Naive thymus-derived CD4-positive, alpha-beta T cell (primary cell): ENCODE measurements around the gene APBA2. TPM values are rescaled to one million over a fixed set of nuclear protein-coding genes. Genes with fewer than 3 reads are reported as not detected.
A peak's percentile ranks its signal among the peaks of the same experiment; 100 is the strongest.

Source experiments
- ATAC-seq: fragments of 150-1000 bp; cut with Tn5 transposase; 2 replicates; pipeline ENCODE4 v1.10.0; 2021; ENCODE audit warnings: mild to moderate bottlenecking, moderate library complexity
- CTCF ChIA-PET: fragments of 350-600 bp; sonication (Branson Sonifier 250); formaldehyde crosslinking; loops from one replicate; lab custom pipeline; 2021; ENCODE audit warnings: antibody characterized with exemption; lab: Charles Lee
- POLR2A ChIA-PET: fragments of 350-600 bp; sonication (Branson Sonifier 250); formaldehyde crosslinking; loops from one replicate; lab custom pipeline; 2021; ENCODE audit warnings: antibody characterized with exemption, inconsistent platforms; lab: Charles Lee
- DNase-seq, 9 donors: peaks; one replicate each; pipeline versions ENCODE4 v3.0.0 to v3.0.0-alpha.2; 2020 to 2022; ENCODE audit warnings: mixed read lengths in 1 of 9
- H3K27ac ChIP-seq: one replicate; pipeline ENCODE4 v1.7.0; 2013; ENCODE audit warnings: mild to moderate bottlenecking, low read depth, low read length, moderate library complexity
- H3K27me3 ChIP-seq, 2 donors: one replicate each; pipeline ENCODE4 v1.7.0; 2013; ENCODE audit warnings: low read length in 2 of 2, mild to moderate bottlenecking in 2 of 2, moderate library complexity in 2 of 2; ENCODE audit not compliant: control insufficient read depth in 2 of 2, insufficient read depth in 2 of 2
- H3K36me3 ChIP-seq, 3 experiments: 1 replicate in 2 of 3; 2 replicates in 1 of 3; pipeline ENCODE4 v1.7.0; 2013; ENCODE audit warnings: low read length in 3 of 3, mild to moderate bottlenecking in 3 of 3, moderate library complexity in 1 of 3; ENCODE audit not compliant: insufficient read depth in 3 of 3, control insufficient read depth in 2 of 3
- H3K4me1 ChIP-seq, 2 donors: one replicate each; pipeline ENCODE4 v1.7.0; 2013; ENCODE audit warnings: low read length in 2 of 2, mild to moderate bottlenecking in 2 of 2, moderate library complexity in 1 of 2; ENCODE audit not compliant: control insufficient read depth in 2 of 2, insufficient read depth in 2 of 2
- H3K4me3 ChIP-seq: 2 replicates; pipeline ENCODE4 v1.7.0; 2013; ENCODE audit warnings: mild to moderate bottlenecking, low read length
- H3K9me3 ChIP-seq, 3 experiments: 1 replicate in 2 of 3; 2 replicates in 1 of 3; pipeline ENCODE4 v1.7.0; 2013; ENCODE audit warnings: low read length in 3 of 3; ENCODE audit not compliant: control insufficient read depth in 2 of 3
- H3K27ac Mint-ChIP-seq, 9 donors: one replicate each; pipeline ENCODE4 v1.8.0; 2020 to 2022; ENCODE audit warnings: mixed read lengths in 9 of 9, mild to moderate bottlenecking in 8 of 9, moderate library complexity in 5 of 9, inconsistent platforms in 2 of 9
- H3K27me3 Mint-ChIP-seq, 5 donors: one replicate each; pipeline ENCODE4 v1.8.0; 2021 to 2022; ENCODE audit warnings: mixed read lengths in 5 of 5, mild to moderate bottlenecking in 1 of 5
- H3K36me3 Mint-ChIP-seq, 5 donors: one replicate each; pipeline ENCODE4 v1.8.0; 2020 to 2022; ENCODE audit warnings: mixed read lengths in 5 of 5, mild to moderate bottlenecking in 3 of 5, inconsistent platforms in 1 of 5
- H3K4me1 Mint-ChIP-seq, 7 donors: one replicate each; pipeline ENCODE4 v1.8.0; 2020 to 2022; ENCODE audit warnings: mixed read lengths in 7 of 7, mild to moderate bottlenecking in 3 of 7, inconsistent platforms in 1 of 7
- H3K4me3 Mint-ChIP-seq, 10 donors: one replicate each; pipeline ENCODE4 v1.8.0; 2020 to 2022; ENCODE audit warnings: mild to moderate bottlenecking in 10 of 10, mixed read lengths in 10 of 10, moderate library complexity in 6 of 10, inconsistent platforms in 2 of 10
- H3K9me3 Mint-ChIP-seq, 11 donors: one replicate each; pipeline ENCODE4 v1.8.0; 2020 to 2022; ENCODE audit warnings: mixed read lengths in 11 of 11, mild to moderate bottlenecking in 4 of 11, inconsistent platforms in 1 of 11, moderate library complexity in 1 of 11
- intact Hi-C, 2 donors: fragments of 100-400 bp; cut with micrococcal nuclease; formaldehyde crosslinking; loops; one replicate each; pipeline ENCODE4 v1.15.1; 2023
- polyA plus RNA-seq, 2 donors: library from polyadenylated mRNA; unstranded; fragments of 300-500 nt; fragmentation: Illumina TruSeq; gene quantifications; one replicate each; pipeline ENCODE4 v1.2.3, GENCODE V29; 2021
- total RNA-seq, 6 experiments: library from RNA in 5 of 6; stranded (reverse) in 5 of 6; gene quantifications; 1 replicate in 5 of 6; 2 replicates in 1 of 6; pipeline ENCODE4 v1.2.3 and lab custom pipeline; 2021 to 2026

APBA2 gene
- total and polyA plus RNA-seq, 7 experiments from 2014 or later, result 7.7 to 139 (median 110) TPM

GRCh38 chr15:29094711-29095110, 208.9 kb downstream of the APBA2 start:
- peaks cover 4 to 7% of the 10 kb centered on the region in 2 donors for H3K4me1 ChIP-seq
- peaks cover 0 to 48% (median 17%) of the 10 kb centered on the region in 5 donors for H3K36me3 Mint-ChIP-seq
- no peak overlapping the region for H3K4me3 ChIP-seq
- H3K4me1 Mint-ChIP-seq, result peaks cover 5 to 15% (median 7%) of the 10 kb centered on the region in 7 donors
- no peak overlapping the region for H3K4me3 Mint-ChIP-seq
- ChIA-PET POLR2A (interaction anchor here (0.6 kb wide), 1 partner anchor 212 kb away, joined by 3 read pairs; no protein-coding TSS in a partner anchor), CTCF (interaction anchor here (0.6 kb wide), 1 partner anchor 17 kb away, joined by 7 read pairs; no protein-coding TSS in a partner anchor)
- H3K9me3 Mint-ChIP-seq, result peaks cover 0 to 1% (median 0%) of the 10 kb centered on the region in 11 donors
- intact Hi-C loops, result no loop called here
- no peaks in the 10 kb centered on the region for H3K27me3 ChIP-seq
- ATAC-seq (no peak), DNase-seq (no peak)
- H3K27ac ChIP-seq, result no peak overlapping the region
- H3K27ac Mint-ChIP-seq, result peak overlapping the region in 4 of 9 donors; percentile 6 to 66 (median 16)
- H3K27me3 Mint-ChIP-seq, result no peaks in the 10 kb centered on the region
- no peaks in the 10 kb centered on the region for H3K9me3 ChIP-seq
- H3K36me3 ChIP-seq, result peaks cover 0 to 79% (median 13%) of the 10 kb centered on the region in 3 experiments

- no peak for ATAC-seq
- DNase-seq, result no peak
- no peaks in the 10 kb centered on the region for H3K4me1 ChIP-seq
- peak overlapping the region in 1 of 9 donors; percentile 28 for H3K27ac Mint-ChIP-seq
- peaks cover 0 to 9% (median 0%) of the 10 kb centered on the region in 7 donors for H3K4me1 Mint-ChIP-seq
- ChIA-PET POLR2A (no interaction called here), CTCF (no interaction called here)
- H3K27me3 Mint-ChIP-seq, result no peaks in the 10 kb centered on the region
- peaks cover 0 to 58% (median 17%) of the 10 kb centered on the region in 5 donors for H3K36me3 Mint-ChIP-seq
- H3K4me3 Mint-ChIP-seq, result no peak overlapping the region
- no peaks in the 10 kb centered on the region for H3K27me3 ChIP-seq
- no peaks in the 10 kb centered on the region for H3K9me3 ChIP-seq
- H3K36me3 ChIP-seq, result peaks cover 0 to 89% (median 13%) of the 10 kb centered on the region in 3 experiments
- intact Hi-C loops, result no loop called here
- no peak overlapping the region for H3K27ac ChIP-seq
- peaks cover 0 to 1% (median 0%) of the 10 kb centered on the region in 11 donors for H3K9me3 Mint-ChIP-seq
- no peak overlapping the region for H3K4me3 ChIP-seq
These were observed 210.0 kb downstream of the APBA2 start for GRCh38 chr15:29095746-29096145.

- H3K9me3 Mint-ChIP-seq, result peaks cover 0 to 1% (median 0%) of the 10 kb centered on the region in 11 donors
- H3K4me3 ChIP-seq, result no peak overlapping the region
- ChIA-PET POLR2A (no interaction called here), CTCF (no interaction called here)
- no peaks in the 10 kb centered on the region for H3K4me1 ChIP-seq
- peaks cover 0 to 9% (median 3%) of the 10 kb centered on the region in 7 donors for H3K4me1 Mint-ChIP-seq
- H3K27me3 ChIP-seq, result no peaks in the 10 kb centered on the region
- peaks cover 0 to 89% (median 19%) of the 10 kb centered on the region in 3 experiments for H3K36me3 ChIP-seq
- ATAC-seq (no peak), DNase-seq (no peak)
- no peak overlapping the region for H3K27ac ChIP-seq
- H3K27me3 Mint-ChIP-seq, result no peaks in the 10 kb centered on the region
- peaks cover 0 to 65% (median 17%) of the 10 kb centered on the region in 5 donors for H3K36me3 Mint-ChIP-seq
- no peak overlapping the region for H3K4me3 Mint-ChIP-seq
- H3K9me3 ChIP-seq, result no peaks in the 10 kb centered on the region
- peak overlapping the region in 2 of 9 donors; percentile 7 to 54 for H3K27ac Mint-ChIP-seq
- intact Hi-C loops, result no loop called here
These were observed 211.4 kb downstream of the APBA2 start for GRCh38 chr15:29097168-29097567.

- ChIA-PET POLR2A (no interaction called here), CTCF (no interaction called here)
- DNase-seq, result no peak
- Mint-ChIP-seq H3K4me3 (no peak overlapping the region), H3K27me3 (no peaks in the 10 kb centered on the region), H3K9me3 (no peaks in the 10 kb centered on the region), H3K4me1 (peaks cover 0 to 12% (median 7%) of the 10 kb centered on the region in 7 donors), H3K27ac (no peak overlapping the region), H3K36me3 (peaks cover 0 to 68% (median 17%) of the 10 kb centered on the region in 5 donors)
- no peak overlapping the region for H3K27ac ChIP-seq
- no peaks in the 10 kb centered on the region for H3K4me1 ChIP-seq
- peaks cover 0 to 86% (median 19%) of the 10 kb centered on the region in 3 experiments for H3K36me3 ChIP-seq
- H3K4me3 ChIP-seq, result no peak overlapping the region
- no peaks in the 10 kb centered on the region for H3K27me3 ChIP-seq
- H3K9me3 ChIP-seq, result no peaks in the 10 kb centered on the region
- intact Hi-C loops, result no loop called here
- no peak for ATAC-seq
These were observed 212.2 kb downstream of the APBA2 start for GRCh38 chr15:29097971-29098370.

- ChIA-PET POLR2A (no interaction called here), CTCF (no interaction called here)
- Mint-ChIP-seq H3K4me3 (no peak overlapping the region), H3K27ac (peak overlapping the region in 1 of 9 donors; percentile 47), H3K36me3 (peaks cover 0 to 63% (median 17%) of the 10 kb centered on the region in 5 donors), H3K4me1 (peaks cover 0 to 12% (median 7%) of the 10 kb centered on the region in 7 donors), H3K9me3 (no peaks in the 10 kb centered on the region), H3K27me3 (no peaks in the 10 kb centered on the region)
- Histone ChIP-seq H3K27ac (no peak overlapping the region), H3K4me1 (no peaks in the 10 kb centered on the region), H3K36me3 (peaks cover 0 to 83% (median 19%) of the 10 kb centered on the region in 3 experiments), H3K4me3 (no peak overlapping the region), H3K9me3 (no peaks in the 10 kb centered on the region), H3K27me3 (no peaks in the 10 kb centered on the region)
- intact Hi-C loops, result no loop called here
- no peak for ATAC-seq
- no peak for DNase-seq
These were observed 212.9 kb downstream of the APBA2 start for GRCh38 chr15:29098652-29099051.

- Histone ChIP-seq H3K9me3 (no peaks in the 10 kb centered on the region), H3K27ac (no peak overlapping the region), H3K4me1 (no peaks in the 10 kb centered on the region), H3K27me3 (no peaks in the 10 kb centered on the region), H3K36me3 (peaks cover 0 to 82% (median 19%) of the 10 kb centered on the region in 3 experiments), H3K4me3 (no peak overlapping the region)
- Mint-ChIP-seq H3K36me3 (peaks cover 0 to 60% (median 15%) of the 10 kb centered on the region in 5 donors), H3K27me3 (no peaks in the 10 kb centered on the region), H3K27ac (peak overlapping the region in 3 of 9 donors; percentile 37 to 72 (median 47)), H3K4me3 (no peak overlapping the region), H3K9me3 (no peaks in the 10 kb centered on the region), H3K4me1 (peaks cover 0 to 12% (median 7%) of the 10 kb centered on the region in 7 donors)
- no peak for DNase-seq
- ChIA-PET POLR2A (no interaction called here), CTCF (interaction anchor here (0.7 to 1.2 kb wide), 2 partner anchors 19 to 43 kb away, joined by 3 to 4 read pairs; no protein-coding TSS in a partner anchor)
- intact Hi-C loops, result no loop called here
- ATAC-seq, result no peak
These were observed 213.5 kb downstream of the APBA2 start for GRCh38 chr15:29099131-29099880.
